ENCODE results near the gene PDCD1.

GRCh38 chr2:241891315-241891987 lies 32.8 kb upstream of the PDCD1 start:
- TF ChIP-seq EZH2phosphoT487 (IDR thresholded peaks at IDR 0.05; ENCODE audit: borderline replicate concordance, low read length) = no peak
- TF ChIP-seq EZH2 (IDR thresholded peaks at IDR 0.05; ENCODE audit: low read length, unreplicated experiment) = no peak
- no peak for TF ChIP-seq CTCF (conservative IDR thresholded peaks at IDR 0.05; ENCODE audit: low read depth, low read length)

Measured in PC-3 (cell line).